CD4-positive, alpha-beta T cell treated with Interleukin-12 subunit alpha and Interleukin-12 subunit beta, for 1 hour (primary cell): ENCODE results near the gene SPON1.

Experiments used
- DNase-seq: peaks from one replicate; pipeline ENCODE4 v3.0.0-alpha.2; 2020

SPON1 gene

GRCh38 chr11:14300661-14301304 lies 338.3 kb downstream of the SPON1 start:
- DNase-seq: peak; percentile 63

- DNase-seq: no peak
Observed at GRCh38 chr11:14304601-14305000, 342.1 kb downstream of the SPON1 start.

- DNase-seq: no peak
Observed at GRCh38 chr11:14305649-14306048, 343.1 kb downstream of the SPON1 start.

- DNase-seq: no peak
Observed at GRCh38 chr11:14306481-14306880, 344.0 kb downstream of the SPON1 start.

- DNase-seq: peak; percentile 41
Observed at GRCh38 chr11:14308114-14308896, 345.8 kb downstream of the SPON1 start.

- no peak for DNase-seq
Observed at GRCh38 chr11:14308897-14309387, 346.4 kb downstream of the SPON1 start.

- DNase-seq: no peak
Observed at GRCh38 chr11:14309425-14310192, 347.1 kb downstream of the SPON1 start.

GRCh38 chr11:14310679-14311078 lies 348.2 kb downstream of the SPON1 start:
- no peak for DNase-seq

GRCh38 chr11:14312736-14313438 lies 350.4 kb downstream of the SPON1 start:
- DNase-seq: no peak

- DNase-seq: no peak
Observed at GRCh38 chr11:14314127-14314526, 351.6 kb downstream of the SPON1 start.

- DNase-seq: no peak
Observed at GRCh38 chr11:14315130-14315529, 352.6 kb downstream of the SPON1 start.
